GM12873 (cell line): ENCODE data around the gene CCDC69.

Experiments used
- CTCF ChIP-seq: IDR thresholded peaks from 2 replicates; pipeline ENCODE4 v1.5.1; 2012; ENCODE audit warnings: low read depth, mild to moderate bottlenecking, moderate library complexity, low read length, control low read depth; ENCODE audit not compliant: insufficient read depth; ENCODE audit errors: missing control alignments

The CCDC69 gene

DNA sequence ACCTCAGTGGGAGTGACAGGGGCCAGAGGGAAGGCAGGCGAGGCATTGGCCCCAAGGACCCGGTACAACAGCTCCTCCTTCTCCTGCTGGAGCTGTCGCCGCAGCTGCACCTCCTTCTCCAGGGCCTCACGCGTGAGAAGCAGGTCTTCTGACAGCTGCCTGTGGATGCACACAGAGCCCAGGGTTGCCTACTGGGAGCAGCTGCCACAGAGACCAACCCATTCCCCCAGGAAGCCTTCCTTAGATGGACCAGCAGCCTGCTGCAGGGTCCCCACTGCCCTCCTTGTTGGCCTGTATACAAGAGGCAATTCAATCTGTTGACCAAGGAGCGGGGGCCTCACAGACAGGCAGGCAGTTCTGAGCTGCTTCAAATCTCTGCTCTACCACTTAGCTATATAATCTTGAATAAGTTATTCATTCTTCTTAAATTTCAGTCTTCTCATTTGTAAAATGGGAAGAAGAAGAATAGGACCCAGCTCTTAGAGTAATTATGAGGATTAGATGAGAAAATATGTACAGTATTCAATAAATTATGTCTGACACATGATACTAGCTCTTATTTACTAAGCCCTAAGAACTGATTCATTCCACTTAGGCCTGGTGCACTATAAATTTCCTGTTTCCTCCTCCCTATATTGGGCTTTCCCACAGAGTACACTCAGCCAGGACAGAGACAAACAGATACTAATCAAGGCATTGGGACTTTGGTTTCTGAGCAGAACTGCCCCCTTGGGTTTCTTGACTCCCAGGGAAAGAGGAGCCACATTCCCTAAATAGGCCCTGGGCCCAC, 40.2 kb downstream of the CCDC69 start:
- TF ChIP-seq CTCF = no peak

DNA sequence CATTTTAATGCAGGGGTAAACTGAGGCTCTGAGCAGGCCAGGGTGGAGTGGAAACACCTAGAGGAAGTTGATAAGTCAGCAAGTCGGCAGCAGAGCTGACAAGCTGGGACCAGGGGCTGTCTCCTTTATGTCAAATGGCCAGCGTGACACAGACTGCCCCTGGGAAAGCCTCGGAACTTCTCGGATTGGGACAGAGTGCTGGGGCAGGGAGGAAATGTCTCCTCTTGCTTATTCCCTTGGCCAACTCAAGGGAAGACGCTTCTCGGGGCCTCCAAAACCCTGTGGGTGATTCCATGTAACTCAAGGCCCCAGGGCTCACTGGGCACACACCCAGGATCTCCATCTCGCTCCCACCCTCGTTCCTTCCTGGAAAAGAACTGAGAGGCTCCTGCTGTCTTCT, 40.9 kb downstream of the CCDC69 start:
- no peak for TF ChIP-seq CTCF

DNA sequence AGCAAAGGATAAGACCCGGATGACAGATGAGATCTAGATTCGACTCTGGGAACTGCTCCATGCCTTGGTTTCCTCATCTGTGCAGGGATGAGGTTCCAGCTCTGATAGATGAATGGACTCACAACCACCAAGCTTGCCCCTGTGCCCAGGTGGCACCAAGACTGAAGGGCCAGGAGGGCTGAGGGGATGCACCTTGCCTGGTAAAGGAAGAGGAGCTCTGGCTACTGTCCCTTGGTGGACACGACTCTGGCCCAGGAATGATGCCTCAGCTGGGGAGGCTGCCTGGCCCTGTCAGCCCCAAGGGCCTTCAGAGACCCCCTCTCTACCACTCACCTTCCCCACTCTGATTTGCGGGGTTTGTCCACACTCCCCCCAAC, 41.4 kb downstream of the CCDC69 start:
- TF ChIP-seq CTCF = no peak

DNA sequence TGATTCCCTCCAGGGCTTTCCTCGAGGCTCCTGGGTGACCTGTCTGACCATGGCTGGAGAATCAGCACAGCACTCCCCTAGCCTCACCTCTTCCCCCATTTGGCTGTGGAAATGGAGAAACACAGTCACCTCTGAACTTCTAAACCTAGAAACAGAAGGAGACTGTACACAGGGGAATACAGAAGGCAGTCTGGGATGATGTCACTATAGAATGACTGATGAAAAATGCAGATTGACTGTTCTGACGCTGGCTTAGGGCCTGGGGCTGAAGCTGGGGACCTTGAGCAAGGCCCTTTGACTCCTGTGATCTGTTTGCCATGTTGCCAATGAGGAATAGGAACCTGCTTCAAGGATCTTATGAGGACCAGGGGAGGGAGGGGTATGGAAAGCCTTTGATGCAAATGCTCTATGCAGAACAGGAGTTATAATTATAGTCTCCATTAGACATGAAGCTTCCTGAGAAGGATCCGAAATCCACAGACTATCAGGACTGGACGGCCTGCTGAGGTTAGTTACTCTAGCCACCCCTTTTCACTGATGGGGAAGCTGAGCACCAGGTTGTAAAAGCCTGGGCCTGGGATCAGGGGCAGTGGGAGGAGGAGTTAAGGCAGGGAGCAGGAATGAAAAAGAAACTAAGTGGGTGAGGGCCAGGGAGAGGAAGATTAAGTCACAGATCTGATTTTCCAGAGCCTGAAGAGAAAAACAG, 41.9 kb downstream of the CCDC69 start:
- no peak for TF ChIP-seq CTCF

DNA sequence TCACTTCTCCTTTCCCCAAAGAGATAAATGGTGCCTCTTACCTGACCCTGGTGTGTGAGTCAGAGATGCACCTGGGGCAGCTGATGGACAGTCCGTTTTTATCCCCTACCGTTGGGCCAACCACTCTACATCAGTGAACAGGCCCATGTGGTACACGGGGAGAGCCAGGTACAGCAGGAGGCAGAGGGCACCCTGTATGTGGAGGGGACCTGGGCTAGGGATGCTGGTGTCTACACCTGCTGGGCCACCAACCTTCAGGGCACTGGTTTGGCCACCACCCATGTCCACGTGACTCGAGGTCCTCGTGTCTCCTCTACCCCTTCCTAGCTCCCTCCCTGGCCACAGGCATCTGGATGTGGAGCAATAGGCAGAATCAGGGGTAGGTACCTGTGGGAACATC, 43.6 kb downstream of the CCDC69 start:
- no peak for TF ChIP-seq CTCF

DNA sequence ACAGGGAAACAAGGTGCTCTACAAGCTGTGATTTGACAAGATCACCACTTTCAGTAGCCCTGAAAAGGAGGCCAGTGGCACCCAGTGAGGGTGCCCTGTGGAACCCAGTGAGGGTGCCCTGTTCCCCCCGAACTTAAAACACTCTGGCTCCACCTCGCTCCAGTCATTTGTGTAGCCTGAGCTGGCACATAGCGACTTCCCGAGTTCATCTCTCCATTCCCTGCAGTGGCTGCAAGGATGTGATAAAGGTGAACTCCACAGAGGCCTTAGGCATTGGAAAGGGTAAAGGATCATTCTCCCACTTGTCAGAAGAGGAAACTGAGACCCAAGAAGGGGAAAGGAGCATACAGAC, 44.4 kb downstream of the CCDC69 start:
- no peak for TF ChIP-seq CTCF

DNA sequence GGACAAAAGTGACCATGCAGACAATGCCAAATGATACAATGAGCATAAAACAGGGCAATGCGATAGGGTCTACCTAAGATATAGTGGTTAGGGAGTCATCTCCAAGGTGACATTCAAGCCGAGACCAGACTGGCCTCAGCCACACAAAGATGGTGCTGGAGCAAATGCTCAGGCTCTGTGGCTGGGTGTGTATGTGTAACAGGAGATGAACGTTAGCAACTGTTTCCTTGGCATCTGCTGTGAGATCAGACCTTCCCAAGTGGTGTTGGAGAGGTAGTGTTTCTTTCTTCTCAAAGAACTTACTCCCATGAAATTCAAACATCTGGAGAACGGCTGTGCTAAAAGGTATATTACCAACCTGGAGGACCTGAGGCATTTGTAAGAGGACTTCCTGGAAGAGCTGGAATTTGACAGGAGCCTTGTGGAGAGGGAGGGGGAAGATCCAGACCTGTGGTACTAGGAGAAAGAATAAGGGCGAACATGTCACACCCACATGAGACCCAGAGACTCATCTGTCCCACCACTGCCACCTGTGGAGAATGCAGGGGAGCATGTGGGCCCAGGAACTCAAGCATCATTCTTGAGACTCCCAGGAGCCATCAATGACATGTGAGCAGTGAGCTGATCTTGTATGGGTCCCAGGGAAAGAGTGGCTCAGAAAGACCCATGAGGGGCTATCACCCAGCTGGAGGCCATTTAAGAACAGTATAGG, 45.0 kb downstream of the CCDC69 start:
- TF ChIP-seq CTCF = no peak
